Neural cell (in vitro differentiated cells): Measurements from ENCODE around the gene DOCK4.

ENCODE experiments used
- EP300 ChIP-seq: fragments of 450-650 bp; conservative IDR thresholded peaks from 2 replicates; pipeline ENCODE4 v1.6.1; 2014; ENCODE audit warnings: antibody characterized with exemption, mild to moderate bottlenecking, moderate library complexity; ENCODE audit not compliant: poor library complexity, severe bottlenecking
- EZH2 ChIP-seq: fragments of 200-600, 300-800 bp; shearing (Covaris generic), sonication (generic); IDR thresholded peaks from 2 replicates; pipeline ENCODE4 v1.6.1; 2014; ENCODE audit warnings: antibody characterized with exemption, low read length, borderline replicate concordance, mild to moderate bottlenecking; ENCODE audit not compliant: insufficient read depth, poor library complexity, severe bottlenecking
- MXI1 ChIP-seq: fragments of 450-650 bp; conservative IDR thresholded peaks from 2 replicates; pipeline ENCODE4 v1.6.1; 2014; ENCODE audit warnings: antibody characterized with exemption, mild to moderate bottlenecking; ENCODE audit not compliant: poor library complexity, severe bottlenecking
- POLR2AphosphoS5 ChIP-seq: IDR thresholded peaks from 2 replicates; pipeline ENCODE4 v1.6.1; 2012
- RAD21 ChIP-seq: fragments of 450-650 bp; conservative IDR thresholded peaks from 2 replicates; pipeline ENCODE4 v1.6.1; 2014; ENCODE audit warnings: antibody characterized with exemption, mild to moderate bottlenecking, moderate library complexity
- SMC3 ChIP-seq: fragments of 450-650 bp; conservative IDR thresholded peaks from 2 replicates; pipeline ENCODE4 v1.6.1; 2014; ENCODE audit warnings: antibody characterized with exemption, mild to moderate bottlenecking, moderate library complexity; ENCODE audit not compliant: poor library complexity
- TAF1 ChIP-seq: IDR thresholded peaks from 2 replicates; pipeline ENCODE4 v1.6.1; 2012; ENCODE audit warnings: low read depth
- TF ChIP-seq, protein P1 (sequence below): fragments of 450-650 bp; IDR thresholded peaks from 2 replicates; pipeline ENCODE4 v1.5.1; 2014; ENCODE audit warnings: antibody characterized with exemption, mild to moderate bottlenecking, moderate library complexity; ENCODE audit not compliant: poor library complexity, severe bottlenecking

DNA sequence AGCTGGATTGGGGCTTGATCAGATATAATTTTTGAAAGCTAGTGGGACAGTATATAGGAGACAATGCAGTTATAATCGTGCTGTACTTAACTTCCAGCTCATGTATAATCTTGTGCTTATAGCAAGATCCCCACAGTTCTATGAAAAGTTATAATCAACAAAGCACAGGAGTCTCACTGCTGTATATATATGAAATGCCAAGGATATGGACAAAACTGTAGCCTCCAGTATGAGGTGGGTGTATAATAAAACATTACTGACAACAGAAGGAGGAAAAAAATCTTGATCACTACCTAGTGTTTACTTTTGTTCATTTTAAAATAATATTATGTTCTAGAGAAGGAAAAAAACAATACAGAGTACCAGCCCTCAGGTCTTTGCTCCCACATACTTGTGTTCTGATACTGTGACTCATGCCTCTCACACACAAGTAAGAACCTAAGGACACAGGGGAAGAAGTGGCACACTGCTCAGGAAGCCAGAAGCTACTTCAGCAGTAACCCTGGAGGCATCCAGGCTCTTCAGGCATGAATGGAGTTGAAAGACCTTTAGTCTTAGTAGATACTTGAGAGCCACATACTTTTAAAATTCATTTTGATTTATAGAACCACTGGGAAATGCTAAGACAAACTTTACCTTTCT lies 378.2 kb downstream of the DOCK4 start:
- TF ChIP-seq, protein P1, sequence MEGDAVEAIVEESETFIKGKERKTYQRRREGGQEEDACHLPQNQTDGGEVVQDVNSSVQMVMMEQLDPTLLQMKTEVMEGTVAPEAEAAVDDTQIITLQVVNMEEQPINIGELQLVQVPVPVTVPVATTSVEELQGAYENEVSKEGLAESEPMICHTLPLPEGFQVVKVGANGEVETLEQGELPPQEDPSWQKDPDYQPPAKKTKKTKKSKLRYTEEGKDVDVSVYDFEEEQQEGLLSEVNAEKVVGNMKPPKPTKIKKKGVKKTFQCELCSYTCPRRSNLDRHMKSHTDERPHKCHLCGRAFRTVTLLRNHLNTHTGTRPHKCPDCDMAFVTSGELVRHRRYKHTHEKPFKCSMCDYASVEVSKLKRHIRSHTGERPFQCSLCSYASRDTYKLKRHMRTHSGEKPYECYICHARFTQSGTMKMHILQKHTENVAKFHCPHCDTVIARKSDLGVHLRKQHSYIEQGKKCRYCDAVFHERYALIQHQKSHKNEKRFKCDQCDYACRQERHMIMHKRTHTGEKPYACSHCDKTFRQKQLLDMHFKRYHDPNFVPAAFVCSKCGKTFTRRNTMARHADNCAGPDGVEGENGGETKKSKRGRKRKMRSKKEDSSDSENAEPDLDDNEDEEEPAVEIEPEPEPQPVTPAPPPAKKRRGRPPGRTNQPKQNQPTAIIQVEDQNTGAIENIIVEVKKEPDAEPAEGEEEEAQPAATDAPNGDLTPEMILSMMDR = no peak
- TF ChIP-seq MXI1 (no peak), EP300 (no peak), POLR2AphosphoS5 (no peak), RAD21 (no peak), TAF1 (no peak), EZH2 (no peak), SMC3 (no peak)
